WTC11 (cell line): ENCODE data around the gene VAV2. TPM values are rescaled to one million over a fixed set of nuclear protein-coding genes. Genes with fewer than 3 reads are reported as not detected.

Source experiments
- ATAC-seq: fragments of 200-7000 bp; cut with Tn5 transposase; 2 replicates; pipeline ENCODE4 v1.10.0; 2021; ENCODE audit warnings: mild to moderate bottlenecking, moderate library complexity
- CTCF ChIA-PET: fragments of 300-600 bp; sonication (Branson Sonifier 250); formaldehyde crosslinking; loops from one replicate; lab custom pipeline; 2021; ENCODE audit warnings: antibody characterized with exemption; lab: Charles Lee
- POLR2A ChIA-PET: fragments of 350-600 bp; sonication (Branson Sonifier 250); formaldehyde crosslinking; loops from one replicate; lab custom pipeline; 2021; ENCODE audit warnings: antibody characterized with exemption; lab: Charles Lee
- DNase-seq: peaks from one replicate; pipeline ENCODE4 v3.0.0; 2021; ENCODE audit warnings: low spot score
- H3K27ac Mint-ChIP-seq: 2 replicates; pipeline ENCODE4 v1.8.0; 2021; ENCODE audit warnings: mixed read lengths
- H3K27me3 Mint-ChIP-seq: 2 replicates; pipeline ENCODE4 v1.8.0; 2021; ENCODE audit warnings: low read depth, mild to moderate bottlenecking, moderate library complexity, mixed read lengths
- H3K36me3 Mint-ChIP-seq: 2 replicates; pipeline ENCODE4 v1.8.0; 2021; ENCODE audit warnings: mixed read lengths
- H3K4me1 Mint-ChIP-seq: 2 replicates; pipeline ENCODE4 v1.8.0; 2022; ENCODE audit warnings: mixed read lengths
- H3K4me3 Mint-ChIP-seq: 2 replicates; pipeline ENCODE4 v1.8.0; 2021; ENCODE audit warnings: mild to moderate bottlenecking, moderate library complexity, mixed read lengths
- H3K9me3 Mint-ChIP-seq: 2 replicates; pipeline ENCODE4 v1.8.0; 2021; ENCODE audit warnings: mixed read lengths
- CREM ChIP-seq: sonication (generic); formaldehyde crosslinking; IDR thresholded peaks from 2 replicates; pipeline ENCODE4 v1.8.1; 2022; ENCODE audit warnings: mild to moderate bottlenecking, missing genetic modification reagents, moderate library complexity
- ETV6 ChIP-seq: sonication (generic); formaldehyde crosslinking; IDR thresholded peaks from 2 replicates; pipeline ENCODE4 v1.8.1; 2022; ENCODE audit warnings: mild to moderate bottlenecking, missing genetic modification reagents
- FOXK1 ChIP-seq: sonication (generic); formaldehyde crosslinking; IDR thresholded peaks from 2 replicates; pipeline ENCODE4 v1.8.0; 2022; ENCODE audit warnings: mild to moderate bottlenecking, moderate library complexity, missing genetic modification reagents
- GABPB1 ChIP-seq: sonication (generic); formaldehyde crosslinking; IDR thresholded peaks from 2 replicates; pipeline ENCODE4 v1.8.1; 2023; ENCODE audit warnings: mild to moderate bottlenecking, missing genetic modification reagents
- HMGXB4 ChIP-seq: sonication (generic); formaldehyde crosslinking; IDR thresholded peaks from 2 replicates; pipeline ENCODE4 v1.8.1; 2023; ENCODE audit warnings: mild to moderate bottlenecking, moderate library complexity, missing genetic modification reagents
- IRF1 ChIP-seq: sonication (generic); formaldehyde crosslinking; IDR thresholded peaks from 2 replicates; pipeline ENCODE4 v1.8.0; 2023; ENCODE audit warnings: missing genetic modification reagents
- NFYB ChIP-seq: sonication (generic); formaldehyde crosslinking; conservative IDR thresholded peaks from 2 replicates; pipeline ENCODE4 v1.8.0; 2022; ENCODE audit warnings: low read depth, missing genetic modification reagents
- NR2C2 ChIP-seq: sonication (generic); formaldehyde crosslinking; IDR thresholded peaks from 2 replicates; pipeline ENCODE4 v1.8.0; 2022; ENCODE audit warnings: mild to moderate bottlenecking, missing genetic modification reagents
- NR3C1 ChIP-seq: sonication (generic); formaldehyde crosslinking; conservative IDR thresholded peaks from 2 replicates; pipeline ENCODE4 v1.8.1; 2023; ENCODE audit warnings: low read depth, mild to moderate bottlenecking, missing genetic modification reagents
- TCF7 ChIP-seq: sonication (generic); formaldehyde crosslinking; IDR thresholded peaks from 2 replicates; pipeline ENCODE4 v1.8.0; 2022; ENCODE audit warnings: mild to moderate bottlenecking, low read depth, missing genetic modification reagents, moderate library complexity
- ZBTB21 ChIP-seq: sonication (generic); formaldehyde crosslinking; IDR thresholded peaks from 2 replicates; pipeline ENCODE4 v1.8.1; 2023; ENCODE audit warnings: mild to moderate bottlenecking, missing genetic modification reagents, borderline replicate concordance
- ZMAT4 ChIP-seq: fragments of 250-450 bp; sonication (Bioruptor Pico); IDR thresholded peaks from 2 replicates; pipeline ENCODE4 v1.9.0; 2021; ENCODE audit warnings: mild to moderate bottlenecking
- ZNF121 ChIP-seq: sonication (generic); formaldehyde crosslinking; IDR thresholded peaks from 2 replicates; pipeline ENCODE4 v1.8.0; 2023; ENCODE audit warnings: missing genetic modification reagents
- ZNF232 ChIP-seq: sonication (generic); formaldehyde crosslinking; IDR thresholded peaks from 2 replicates; pipeline ENCODE4 v1.8.0; 2022; ENCODE audit warnings: mild to moderate bottlenecking, missing genetic modification reagents
- ZNF281 ChIP-seq: sonication (generic); formaldehyde crosslinking; IDR thresholded peaks from 2 replicates; pipeline ENCODE4 v1.8.0; 2023; ENCODE audit warnings: mild to moderate bottlenecking, missing genetic modification reagents
- ZNF423 ChIP-seq: fragments of 250-450 bp; sonication (Bioruptor Pico); IDR thresholded peaks from 2 replicates; pipeline ENCODE4 v2.1.2; 2022; ENCODE audit warnings: mild to moderate bottlenecking, moderate library complexity
- total RNA-seq: library from RNA; stranded (reverse); gene quantifications from 3 replicates; pipeline ENCODE4 v1.2.3, GENCODE V29; 2021
- TF ChIP-seq, protein P1 (sequence below): sonication (generic); formaldehyde crosslinking; IDR thresholded peaks from 2 replicates; pipeline ENCODE4 v1.8.1; 2022; ENCODE audit warnings: mild to moderate bottlenecking, missing genetic modification reagents, moderate library complexity, borderline replicate concordance
- TF ChIP-seq, protein P2 (sequence below): fragments of 250-450 bp; sonication (Bioruptor Pico); IDR thresholded peaks from 2 replicates; pipeline ENCODE4 v1.9.0; 2021; ENCODE audit warnings: mild to moderate bottlenecking, borderline replicate concordance

VAV2 gene
- total RNA-seq, 1 experiment from 2014 or later: 39.7 TPM

DNA sequence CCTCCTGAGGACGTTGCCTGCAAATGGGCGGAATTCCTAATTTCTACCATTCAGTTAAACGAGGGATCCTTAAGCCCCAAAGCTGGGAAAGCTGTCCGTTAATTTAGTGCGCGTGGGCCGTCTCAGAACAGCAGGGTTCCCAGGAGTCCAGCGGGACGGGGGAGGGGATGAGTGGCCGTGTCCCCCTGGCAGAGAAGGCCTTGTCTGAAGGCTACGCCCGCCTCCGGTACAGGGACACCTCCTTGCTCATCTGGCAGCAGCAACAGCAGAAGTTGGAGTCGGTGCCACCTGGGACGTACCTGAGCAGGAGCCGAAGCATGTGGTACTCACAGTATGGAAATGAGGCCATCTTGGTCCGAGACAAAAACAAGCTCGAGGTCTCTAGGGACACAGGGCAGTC is 34.5 kb upstream of the VAV2 start (continued):
- no peak for TF ChIP-seq ZNF281 (CRISPR knock-in tag)
- TF ChIP-seq ZNF423 (CRISPR knock-in tag): no peak
- TF ChIP-seq, protein P1, sequence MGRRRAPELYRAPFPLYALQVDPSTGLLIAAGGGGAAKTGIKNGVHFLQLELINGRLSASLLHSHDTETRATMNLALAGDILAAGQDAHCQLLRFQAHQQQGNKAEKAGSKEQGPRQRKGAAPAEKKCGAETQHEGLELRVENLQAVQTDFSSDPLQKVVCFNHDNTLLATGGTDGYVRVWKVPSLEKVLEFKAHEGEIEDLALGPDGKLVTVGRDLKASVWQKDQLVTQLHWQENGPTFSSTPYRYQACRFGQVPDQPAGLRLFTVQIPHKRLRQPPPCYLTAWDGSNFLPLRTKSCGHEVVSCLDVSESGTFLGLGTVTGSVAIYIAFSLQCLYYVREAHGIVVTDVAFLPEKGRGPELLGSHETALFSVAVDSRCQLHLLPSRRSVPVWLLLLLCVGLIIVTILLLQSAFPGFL: no peak
- no peak for TF ChIP-seq GABPB1

GRCh38 chr9:134025606-134026541 is 33.8 kb upstream of the VAV2 start:
- H3K4me3 Mint-ChIP-seq: peak overlapping the region; percentile 68
- ChIA-PET CTCF (interaction anchor here (0.6 to 2.8 kb wide), 16 partner anchors 28 to 787 kb away, joined by 3 to 24 read pairs (median 4); partner anchors contain the start of gene SARDH), POLR2A (interaction anchor here (1.1 to 1.2 kb wide), 2 partner anchors 25 to 40 kb away, joined by 3 to 4 read pairs; no protein-coding TSS in a partner anchor)
- no peaks in the 10 kb centered on the region for H3K27me3 Mint-ChIP-seq
- TF ChIP-seq ZMAT4 (CRISPR knock-in tag) (no peak), IRF1 (CRISPR knock-in tag) (no peak), NFYB (CRISPR knock-in tag) (0 out of 2 replicates have a peak, but pooled peaks have one; percentile 3), ZBTB21 (CRISPR knock-in tag) (no peak), CREM (CRISPR knock-in tag) (0 out of 2 replicates have a peak, but pooled peaks have one; percentile 21), NR2C2 (CRISPR knock-in tag) (no peak), HMGXB4 (CRISPR knock-in tag) (no peak), ETV6 (no peak), TCF7 (CRISPR knock-in tag) (no peak), ZNF121 (CRISPR knock-in tag) (no peak), NR3C1 (CRISPR knock-in tag) (no peak), ZNF232 (CRISPR knock-in tag) (no peak), FOXK1 (no peak)
- TF ChIP-seq, protein P2, sequence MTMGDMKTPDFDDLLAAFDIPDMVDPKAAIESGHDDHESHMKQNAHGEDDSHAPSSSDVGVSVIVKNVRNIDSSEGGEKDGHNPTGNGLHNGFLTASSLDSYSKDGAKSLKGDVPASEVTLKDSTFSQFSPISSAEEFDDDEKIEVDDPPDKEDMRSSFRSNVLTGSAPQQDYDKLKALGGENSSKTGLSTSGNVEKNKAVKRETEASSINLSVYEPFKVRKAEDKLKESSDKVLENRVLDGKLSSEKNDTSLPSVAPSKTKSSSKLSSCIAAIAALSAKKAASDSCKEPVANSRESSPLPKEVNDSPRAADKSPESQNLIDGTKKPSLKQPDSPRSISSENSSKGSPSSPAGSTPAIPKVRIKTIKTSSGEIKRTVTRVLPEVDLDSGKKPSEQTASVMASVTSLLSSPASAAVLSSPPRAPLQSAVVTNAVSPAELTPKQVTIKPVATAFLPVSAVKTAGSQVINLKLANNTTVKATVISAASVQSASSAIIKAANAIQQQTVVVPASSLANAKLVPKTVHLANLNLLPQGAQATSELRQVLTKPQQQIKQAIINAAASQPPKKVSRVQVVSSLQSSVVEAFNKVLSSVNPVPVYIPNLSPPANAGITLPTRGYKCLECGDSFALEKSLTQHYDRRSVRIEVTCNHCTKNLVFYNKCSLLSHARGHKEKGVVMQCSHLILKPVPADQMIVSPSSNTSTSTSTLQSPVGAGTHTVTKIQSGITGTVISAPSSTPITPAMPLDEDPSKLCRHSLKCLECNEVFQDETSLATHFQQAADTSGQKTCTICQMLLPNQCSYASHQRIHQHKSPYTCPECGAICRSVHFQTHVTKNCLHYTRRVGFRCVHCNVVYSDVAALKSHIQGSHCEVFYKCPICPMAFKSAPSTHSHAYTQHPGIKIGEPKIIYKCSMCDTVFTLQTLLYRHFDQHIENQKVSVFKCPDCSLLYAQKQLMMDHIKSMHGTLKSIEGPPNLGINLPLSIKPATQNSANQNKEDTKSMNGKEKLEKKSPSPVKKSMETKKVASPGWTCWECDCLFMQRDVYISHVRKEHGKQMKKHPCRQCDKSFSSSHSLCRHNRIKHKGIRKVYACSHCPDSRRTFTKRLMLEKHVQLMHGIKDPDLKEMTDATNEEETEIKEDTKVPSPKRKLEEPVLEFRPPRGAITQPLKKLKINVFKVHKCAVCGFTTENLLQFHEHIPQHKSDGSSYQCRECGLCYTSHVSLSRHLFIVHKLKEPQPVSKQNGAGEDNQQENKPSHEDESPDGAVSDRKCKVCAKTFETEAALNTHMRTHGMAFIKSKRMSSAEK (CRISPR knock-in tag): no peak
- H3K36me3 Mint-ChIP-seq: peaks cover 6% of the 10 kb centered on the region
- ATAC-seq: peak; percentile 1
- no peaks in the 10 kb centered on the region for H3K9me3 Mint-ChIP-seq
- H3K27ac Mint-ChIP-seq: no peak overlapping the region
- DNase-seq: peak; percentile 68
- peaks cover 10% of the 10 kb centered on the region; the same call in 1 of the 2 replicates for H3K4me1 Mint-ChIP-seq
